Esophagus (tissue), 2 donors: ENCODE results near the gene NPTN. TPM values are rescaled to one million over a fixed set of nuclear protein-coding genes. Genes with fewer than 3 reads are reported as not detected.
"Not testable (repeated sequence)": the region's sequence is repeated elsewhere in the genome, so short reads cannot be mapped to it uniquely, and the experiment has no call there.

Experiments
- H3K27ac ChIP-seq, 2 donors: one replicate each; pipeline ENCODE4 v1.5.1; 2013; ENCODE audit warnings: low read depth in 2 of 2, mild to moderate bottlenecking in 2 of 2, inconsistent platforms in 1 of 2, low read length in 1 of 2, moderate library complexity in 1 of 2
- H3K27me3 ChIP-seq, 2 donors: one replicate each; pipeline ENCODE4 v1.6.1; 2013; ENCODE audit warnings: low read length in 2 of 2, control low read depth in 1 of 2, mild to moderate bottlenecking in 1 of 2; ENCODE audit not compliant: insufficient read depth in 2 of 2, control insufficient read depth in 1 of 2
- H3K36me3 ChIP-seq, 2 donors: one replicate each; pipeline ENCODE4 v1.6.1; 2013; ENCODE audit warnings: low read length in 1 of 2; ENCODE audit not compliant: control insufficient read depth in 2 of 2, insufficient read depth in 2 of 2
- H3K4me1 ChIP-seq, 2 donors: one replicate each; pipeline ENCODE4 v1.6.1; 2013; ENCODE audit warnings: low read length in 1 of 2; ENCODE audit not compliant: control insufficient read depth in 2 of 2, insufficient read depth in 2 of 2
- H3K4me3 ChIP-seq, 2 donors: one replicate each; pipeline ENCODE4 v1.5.1; 2013; ENCODE audit warnings: low read length in 2 of 2, mild to moderate bottlenecking in 2 of 2, low read depth in 1 of 2, moderate library complexity in 1 of 2
- H3K9me3 ChIP-seq, 2 donors: one replicate each; pipeline ENCODE4 v1.6.1; 2013; ENCODE audit warnings: mild to moderate bottlenecking in 2 of 2, low read depth in 1 of 2, low read length in 1 of 2, moderate library complexity in 1 of 2; ENCODE audit not compliant: control insufficient read depth in 2 of 2, insufficient read depth in 1 of 2
- WGBS, 2 donors: extraction: QIAGEN DNeasy Blood & Tissue Kit; methylation state at CpG; one replicate each; pipeline ENCODE4 v1.1.7; 2013; 5-methylcytosine and 5-hydroxymethylcytosine counted together
- polyA plus RNA-seq, 2 donors: library from polyadenylated mRNA; stranded (reverse); fragments of 200-250 nt; gene quantifications; one replicate each; pipeline ENCODE4 v1.2.3, GENCODE V29; 2013
- donor health status: healthy with polysubstance abuse.
- donor health status: Bipolar disorder and iron deficiency.

The NPTN gene
- polyA plus RNA-seq, 2 donors: 30.0 to 82.0 TPM

DNA sequence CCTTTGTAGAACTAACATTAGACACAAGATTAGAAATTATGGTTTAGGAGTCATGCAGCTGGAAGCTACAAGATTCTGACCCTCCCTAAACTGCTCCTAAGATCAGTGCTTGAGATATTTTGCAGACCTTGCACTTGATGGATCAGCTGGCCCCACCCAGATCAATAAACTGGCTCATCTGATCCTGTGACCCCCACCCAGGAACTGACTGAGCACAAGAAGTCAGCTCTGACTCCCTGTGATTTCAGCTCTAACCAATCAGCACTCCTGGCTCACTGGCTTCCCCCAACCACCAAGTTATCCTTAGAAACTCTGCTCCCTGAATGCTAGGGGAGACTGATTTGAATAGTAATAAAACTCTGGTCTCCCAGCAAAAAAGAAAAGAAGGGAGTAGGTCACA is 55.6 kb downstream of the NPTN start:
- not testable (repeated sequence) for H3K4me3 ChIP-seq, H3K9me3 ChIP-seq, H3K4me1 ChIP-seq, H3K27me3 ChIP-seq, H3K36me3 ChIP-seq
- H3K27ac ChIP-seq: peak overlapping the region; percentile 54 to 68

DNA sequence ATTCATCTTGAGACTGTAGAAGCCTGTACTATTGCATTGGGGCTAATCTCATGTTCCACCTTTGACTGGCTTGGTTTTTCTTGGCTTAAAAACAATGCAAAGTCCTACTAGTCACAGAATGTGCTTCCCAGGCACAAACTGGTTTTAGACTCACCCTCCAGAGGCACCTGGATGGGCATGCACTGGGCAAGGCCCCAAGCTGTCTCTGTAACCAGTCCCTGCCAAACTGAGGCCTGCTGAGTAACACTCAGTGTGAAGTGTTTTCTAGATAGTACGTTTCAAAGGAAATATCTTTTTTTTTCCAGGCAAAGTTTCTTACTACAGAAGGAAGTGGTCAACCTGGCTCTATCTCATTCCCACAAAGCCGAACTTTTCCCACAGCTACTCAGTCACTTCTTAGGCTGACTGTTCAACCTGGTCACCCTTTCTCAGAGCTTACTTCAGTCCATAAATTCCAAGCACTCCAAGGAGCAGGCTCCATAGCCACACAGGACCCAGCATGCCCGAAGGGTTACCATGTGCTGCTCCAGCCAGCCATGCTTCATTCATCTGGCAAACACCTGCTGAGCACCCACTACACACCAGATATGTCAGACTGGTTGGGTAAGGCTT is 57.4 kb downstream of the NPTN start:
- 35 to 49% methylated on average over 3 of the region's 3 CpGs for WGBS, 2 donors
- Histone ChIP-seq H3K4me1 (no peaks in the 10 kb centered on the region), H3K27me3 (no peaks in the 10 kb centered on the region), H3K36me3 (peaks cover 3 to 15% of the 10 kb centered on the region in 2 donors), H3K27ac (peak overlapping the region; percentile 89), H3K9me3 (no peaks in the 10 kb centered on the region), H3K4me3 (no peak overlapping the region)

DNA sequence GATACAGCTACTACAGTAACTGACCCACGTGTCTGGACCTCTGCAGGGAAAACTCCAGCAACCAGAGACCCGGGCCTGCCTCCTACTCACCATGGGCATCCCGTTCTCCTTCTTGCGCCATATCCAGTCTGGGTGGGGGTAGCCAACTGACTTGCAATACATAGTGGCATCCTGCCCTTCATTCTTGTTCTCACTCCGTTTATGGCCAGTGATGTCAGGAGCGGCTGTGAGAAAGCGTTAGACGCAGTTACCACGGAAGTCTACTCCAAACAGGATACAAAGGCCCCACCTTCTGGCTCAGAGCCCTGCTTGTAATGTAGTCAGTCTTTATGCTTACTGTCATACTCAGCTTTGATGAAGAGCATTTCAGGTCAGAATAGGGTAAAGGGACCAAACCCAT is 59.6 kb downstream of the NPTN start:
- Histone ChIP-seq H3K9me3 (no peaks in the 10 kb centered on the region), H3K4me3 (no peak overlapping the region), H3K36me3 (peaks cover 8 to 32% of the 10 kb centered on the region in 2 donors), H3K27ac (peak overlapping the region in 1 of 2 donors; percentile 53), H3K27me3 (no peaks in the 10 kb centered on the region), H3K4me1 (no peaks in the 10 kb centered on the region)
- WGBS, 2 donors: 43 to 62% methylated on average over 9 of the region's 9 CpGs

GRCh38 chr15:73573037-73573436 is 60.2 kb downstream of the NPTN start:
- H3K9me3 ChIP-seq: no peaks in the 10 kb centered on the region
- no peak overlapping the region for H3K4me3 ChIP-seq
- H3K36me3 ChIP-seq: peaks cover 8 to 34% of the 10 kb centered on the region in 2 donors
- WGBS, 2 donors: 74 to 80% methylated on average over 1 of the region's 1 CpG
- no peaks in the 10 kb centered on the region for H3K27me3 ChIP-seq
- H3K27ac ChIP-seq: no peak overlapping the region
- no peaks in the 10 kb centered on the region for H3K4me1 ChIP-seq

DNA sequence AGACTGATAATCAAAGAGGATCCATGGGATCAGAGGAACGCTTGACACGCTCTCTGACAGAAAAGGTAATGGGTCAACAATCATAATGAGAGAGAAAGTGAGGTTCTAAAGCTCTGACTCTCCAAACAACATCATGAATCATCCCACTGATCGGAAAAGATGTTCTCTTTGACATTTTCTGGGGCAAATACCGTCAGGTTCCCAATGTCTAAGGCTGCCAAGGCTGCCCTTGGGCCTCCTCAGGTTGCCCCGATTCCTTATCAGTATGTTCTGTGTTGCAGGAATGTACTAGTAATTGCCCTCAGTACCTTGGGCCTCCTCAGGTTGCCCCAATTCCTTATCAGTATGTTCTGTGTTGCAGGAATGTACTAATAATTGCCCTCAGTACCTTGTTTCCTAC is 60.9 kb downstream of the NPTN start:
- H3K4me1 ChIP-seq: no peaks in the 10 kb centered on the region
- WGBS, 2 donors: 67 to 79% methylated on average over 5 of the region's 5 CpGs
- H3K36me3 ChIP-seq: peaks cover 13 to 38% of the 10 kb centered on the region in 2 donors
- H3K9me3 ChIP-seq: no peaks in the 10 kb centered on the region
- no peak overlapping the region for H3K4me3 ChIP-seq
- no peak overlapping the region for H3K27ac ChIP-seq
- no peaks in the 10 kb centered on the region for H3K27me3 ChIP-seq

DNA sequence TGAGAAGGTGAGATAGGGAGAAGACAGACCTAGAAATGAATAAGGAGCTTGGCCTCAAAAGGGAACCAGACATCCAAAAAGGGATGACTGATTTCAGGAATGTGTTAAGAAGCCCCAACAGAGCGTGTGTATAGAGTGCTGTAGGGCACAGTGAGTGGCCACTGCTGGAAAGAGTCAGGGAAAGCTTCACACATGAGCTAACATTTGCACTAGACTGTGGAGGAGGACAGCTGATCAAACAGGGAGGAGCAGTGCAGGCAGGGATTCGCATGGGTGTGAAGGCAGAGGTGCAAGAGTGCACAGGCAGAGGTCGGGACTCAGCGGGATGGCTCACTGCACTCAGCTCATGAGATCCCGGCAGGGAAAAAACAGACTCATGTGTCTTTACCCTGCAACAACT is 61.8 kb downstream of the NPTN start:
- H3K27ac ChIP-seq: no peak overlapping the region
- no peak overlapping the region for H3K4me3 ChIP-seq
- H3K9me3 ChIP-seq: no peaks in the 10 kb centered on the region
- H3K27me3 ChIP-seq: no peaks in the 10 kb centered on the region
- 51 to 52% methylated on average over 5 of the region's 5 CpGs for WGBS, 2 donors
- H3K4me1 ChIP-seq: no peaks in the 10 kb centered on the region
- H3K36me3 ChIP-seq: peaks cover 13 to 40% of the 10 kb centered on the region in 2 donors

- no peak overlapping the region for H3K4me3 ChIP-seq
- H3K36me3 ChIP-seq: peaks cover 16 to 41% of the 10 kb centered on the region in 2 donors
- H3K9me3 ChIP-seq: no peaks in the 10 kb centered on the region
- 79% methylated on average over 7 of the region's 7 CpGs for WGBS, 2 donors
- no peak overlapping the region for H3K27ac ChIP-seq
- no peaks in the 10 kb centered on the region for H3K27me3 ChIP-seq
- H3K4me1 ChIP-seq: no peaks in the 10 kb centered on the region
These were observed 62.7 kb downstream of the NPTN start for GRCh38 chr15:73570355-73571032.

DNA sequence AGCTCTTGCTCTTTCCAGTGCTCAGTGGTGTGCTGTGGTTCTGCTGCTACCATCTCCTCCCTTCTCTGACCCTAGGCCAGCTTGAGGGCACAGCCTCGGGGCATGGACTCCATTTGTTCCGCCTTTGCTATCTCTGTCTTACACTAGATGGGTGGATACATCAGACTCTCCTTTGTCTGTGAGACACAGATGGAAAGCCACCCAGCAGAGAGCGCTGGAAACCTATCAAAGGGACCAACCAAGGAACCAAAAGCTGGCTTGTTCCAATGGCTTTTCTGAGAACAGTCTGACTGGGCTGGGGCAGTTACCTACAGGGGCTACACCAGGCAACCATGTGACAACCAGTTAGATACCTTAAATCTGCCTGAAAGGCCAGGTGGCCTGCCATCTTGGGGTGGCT is 63.8 kb downstream of the NPTN start:
- no peak overlapping the region for H3K27ac ChIP-seq
- no peak overlapping the region for H3K4me3 ChIP-seq
- H3K4me1 ChIP-seq: no peaks in the 10 kb centered on the region
- no peaks in the 10 kb centered on the region for H3K27me3 ChIP-seq
- H3K36me3 ChIP-seq: peaks cover 16 to 43% of the 10 kb centered on the region in 2 donors
- 88 to 89% methylated on average over 3 of the region's 3 CpGs for WGBS, 2 donors
- H3K9me3 ChIP-seq: no peaks in the 10 kb centered on the region

GRCh38 chr15:73568564-73569280 is 64.5 kb downstream of the NPTN start:
- no peaks in the 10 kb centered on the region for H3K4me1 ChIP-seq
- no peaks in the 10 kb centered on the region for H3K27me3 ChIP-seq
- H3K4me3 ChIP-seq: no peak overlapping the region
- H3K9me3 ChIP-seq: no peaks in the 10 kb centered on the region
- WGBS, 2 donors: 82 to 83% methylated on average over 7 of the region's 7 CpGs
- H3K27ac ChIP-seq: no peak overlapping the region
- peaks cover 16 to 43% of the 10 kb centered on the region in 2 donors for H3K36me3 ChIP-seq
